ENCODE measurements around the gene RYR2.

- TF ChIP-seq EZH2 (IDR thresholded peaks at IDR 0.05; ENCODE audit: insufficient read depth, poor library complexity, severe bottlenecking) (no peak), EZH2phosphoT487 (IDR thresholded peaks at IDR 0.05; ENCODE audit: insufficient read depth, low read depth) (no peak)
Measured at GRCh38 chr1:237817277-237817676, 775.3 kb downstream of the RYR2 start.
